Measurements from ENCODE around the gene GLP2R.

DNA sequence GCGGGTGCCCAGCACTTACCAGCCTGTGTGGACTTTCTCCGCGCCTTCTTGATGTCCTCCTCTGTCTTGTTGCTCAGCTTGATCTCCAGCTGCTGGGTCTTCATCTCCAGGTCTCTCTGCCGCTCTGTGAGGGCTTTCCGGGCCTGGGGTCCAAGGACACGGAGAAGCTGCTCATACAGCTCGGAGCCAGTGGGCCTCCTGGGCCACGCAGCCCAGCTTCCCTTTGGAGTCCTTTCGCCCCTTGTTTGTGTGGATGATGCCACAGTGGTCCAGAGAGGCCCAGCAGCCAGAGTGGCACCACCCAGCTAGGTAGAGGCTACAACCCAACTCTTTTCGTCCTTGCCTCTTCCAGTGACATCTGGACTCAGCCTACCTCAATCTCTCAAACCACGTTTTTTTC lies 99.7 kb downstream of the GLP2R start:
- TF ChIP-seq EP300 (IDR thresholded peaks at IDR 0.05; ENCODE audit: low read depth), result no peak
- TF ChIP-seq, protein P1, sequence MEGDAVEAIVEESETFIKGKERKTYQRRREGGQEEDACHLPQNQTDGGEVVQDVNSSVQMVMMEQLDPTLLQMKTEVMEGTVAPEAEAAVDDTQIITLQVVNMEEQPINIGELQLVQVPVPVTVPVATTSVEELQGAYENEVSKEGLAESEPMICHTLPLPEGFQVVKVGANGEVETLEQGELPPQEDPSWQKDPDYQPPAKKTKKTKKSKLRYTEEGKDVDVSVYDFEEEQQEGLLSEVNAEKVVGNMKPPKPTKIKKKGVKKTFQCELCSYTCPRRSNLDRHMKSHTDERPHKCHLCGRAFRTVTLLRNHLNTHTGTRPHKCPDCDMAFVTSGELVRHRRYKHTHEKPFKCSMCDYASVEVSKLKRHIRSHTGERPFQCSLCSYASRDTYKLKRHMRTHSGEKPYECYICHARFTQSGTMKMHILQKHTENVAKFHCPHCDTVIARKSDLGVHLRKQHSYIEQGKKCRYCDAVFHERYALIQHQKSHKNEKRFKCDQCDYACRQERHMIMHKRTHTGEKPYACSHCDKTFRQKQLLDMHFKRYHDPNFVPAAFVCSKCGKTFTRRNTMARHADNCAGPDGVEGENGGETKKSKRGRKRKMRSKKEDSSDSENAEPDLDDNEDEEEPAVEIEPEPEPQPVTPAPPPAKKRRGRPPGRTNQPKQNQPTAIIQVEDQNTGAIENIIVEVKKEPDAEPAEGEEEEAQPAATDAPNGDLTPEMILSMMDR (IDR thresholded peaks at IDR 0.05), result no peak
- no peak for TF ChIP-seq POLR2AphosphoS5 (IDR thresholded peaks at IDR 0.05)
